Jurkat, Clone E6-1 (cell line): Measurements from ENCODE around the gene TP73.

Source experiments
- DNase-seq: peaks from one replicate; pipeline ENCODE4 v3.0.0-alpha.2; 2011; ENCODE audit warnings: low read depth, low spot score
- H3K4me3 ChIP-seq: 2 replicates; pipeline ENCODE4 v1.5.1; 2011; ENCODE audit warnings: mild to moderate bottlenecking, low read length, control low read depth, moderate library complexity

Gene TP73

GRCh38 chr1:3697104-3697503, 44.8 kb downstream of the TP73 start:
- DNase-seq = no peak
- H3K4me3 ChIP-seq = no peak overlapping the region

DNA sequence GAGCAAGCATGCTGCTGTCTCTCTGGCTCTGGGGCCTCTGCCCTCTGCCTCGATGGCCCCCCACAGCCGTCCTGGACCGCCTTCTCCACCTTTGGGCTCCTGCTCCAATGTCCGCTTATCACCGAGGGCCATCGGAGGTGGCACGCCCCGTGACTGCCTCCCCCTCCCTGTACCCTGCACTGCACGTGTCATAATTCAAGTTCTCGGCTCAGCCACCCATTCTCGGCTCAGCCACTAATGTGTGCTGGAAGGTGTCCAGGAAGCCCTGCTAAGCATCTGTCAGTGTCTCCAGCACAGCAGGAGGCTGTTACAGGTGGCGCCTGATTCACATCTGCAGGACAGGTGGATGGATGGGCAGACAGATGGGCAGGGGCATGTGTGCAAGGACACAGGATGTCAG, 45.5 kb downstream of the TP73 start:
- no peak overlapping the region for H3K4me3 ChIP-seq
- DNase-seq = no peak

- DNase-seq = no peak
These were observed 46.5 kb downstream of the TP73 start for GRCh38 chr1:3698660-3699408.

GRCh38 chr1:3699596-3699995, 47.3 kb downstream of the TP73 start:
- DNase-seq = no peak
- no peak overlapping the region for H3K4me3 ChIP-seq

More at GRCh38 chr1:3698660-3699408, 46.5 kb downstream of the TP73 start:
- no peak overlapping the region for H3K4me3 ChIP-seq

DNA sequence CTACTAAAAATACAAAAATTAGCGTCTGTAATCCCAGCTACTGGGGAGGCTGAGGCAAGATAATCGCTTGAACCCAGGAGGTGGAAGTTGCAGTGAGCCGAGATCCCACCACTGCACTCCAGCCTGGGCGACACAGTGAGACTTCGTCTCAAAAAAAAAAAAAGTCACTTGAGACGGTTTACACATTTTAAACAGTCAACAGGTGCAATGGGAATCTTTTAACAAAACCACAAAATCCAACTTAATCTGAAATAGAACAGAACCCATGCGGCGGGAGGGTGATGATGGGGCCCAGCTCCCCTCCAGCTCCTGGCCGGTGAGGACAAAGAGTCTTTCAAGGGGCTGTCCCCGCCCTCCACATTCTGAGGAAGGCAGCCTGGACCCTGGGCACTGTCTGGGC, 48.3 kb downstream of the TP73 start:
- no peak overlapping the region for H3K4me3 ChIP-seq
- no peak for DNase-seq

- no peak for DNase-seq
- H3K4me3 ChIP-seq = no peak overlapping the region
These were observed 50.2 kb downstream of the TP73 start for GRCh38 chr1:3702528-3702927.

- H3K4me3 ChIP-seq = no peak overlapping the region
- DNase-seq = no peak
These were observed 50.8 kb downstream of the TP73 start for GRCh38 chr1:3702990-3703728.

GRCh38 chr1:3703786-3704371, 51.6 kb downstream of the TP73 start:
- H3K4me3 ChIP-seq = no peak overlapping the region
- DNase-seq = no peak

GRCh38 chr1:3705341-3705950, 53.1 kb downstream of the TP73 start:
- no peak for DNase-seq
- H3K4me3 ChIP-seq = no peak overlapping the region

GRCh38 chr1:3706651-3707297, 54.5 kb downstream of the TP73 start:
- DNase-seq = no peak
- H3K4me3 ChIP-seq = no peak overlapping the region

- no peak for DNase-seq
- H3K4me3 ChIP-seq = no peak overlapping the region
These were observed 55.1 kb downstream of the TP73 start for GRCh38 chr1:3707298-3707938.

- DNase-seq = no peak
- H3K4me3 ChIP-seq = no peak overlapping the region
These were observed 55.6 kb downstream of the TP73 start for GRCh38 chr1:3707939-3708328.

GRCh38 chr1:3708791-3709190, 56.5 kb downstream of the TP73 start:
- no peak for DNase-seq
- H3K4me3 ChIP-seq = no peak overlapping the region

DNA sequence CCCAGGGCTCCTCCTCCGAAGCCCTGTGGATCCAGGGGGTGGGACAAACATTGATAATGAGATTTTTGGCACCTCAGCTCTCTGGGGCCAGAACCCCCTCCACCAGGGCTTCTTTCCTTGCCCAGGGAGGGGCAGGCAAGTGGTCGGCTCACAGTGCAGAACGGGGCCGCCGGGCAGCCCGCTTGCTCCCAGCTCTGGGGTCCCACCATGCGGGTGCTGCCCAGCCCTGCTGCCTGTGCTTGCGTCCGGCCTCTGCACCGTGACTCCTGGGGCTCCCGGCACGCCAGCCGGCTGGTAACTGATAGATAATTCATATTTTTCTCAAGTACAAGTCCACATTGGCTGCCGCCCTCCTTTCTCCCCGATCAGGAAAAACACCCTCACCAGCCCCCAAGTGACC, 57.9 kb downstream of the TP73 start:
- H3K4me3 ChIP-seq = no peak overlapping the region
- DNase-seq = no peak

DNA sequence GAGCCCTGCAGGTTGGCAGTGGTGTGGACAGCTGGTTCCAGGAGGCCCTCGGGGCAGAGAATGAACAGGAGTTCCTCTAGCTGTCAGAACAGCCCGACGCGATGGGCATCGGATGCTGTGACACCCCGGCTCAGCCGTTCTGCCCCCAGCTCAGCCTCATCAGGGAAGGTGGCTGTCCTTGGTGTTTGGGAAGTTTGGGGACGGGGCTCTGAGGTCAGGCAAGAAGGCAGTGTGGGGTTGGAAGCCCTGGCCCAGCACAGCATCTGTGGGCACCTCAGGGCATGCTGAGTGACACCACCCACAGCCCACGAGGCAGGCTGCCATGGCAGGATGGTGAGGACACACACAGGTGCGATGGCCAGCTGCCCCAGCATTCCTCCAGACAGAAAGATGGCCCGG, 59.1 kb downstream of the TP73 start:
- no peak for DNase-seq
- H3K4me3 ChIP-seq = no peak overlapping the region

DNA sequence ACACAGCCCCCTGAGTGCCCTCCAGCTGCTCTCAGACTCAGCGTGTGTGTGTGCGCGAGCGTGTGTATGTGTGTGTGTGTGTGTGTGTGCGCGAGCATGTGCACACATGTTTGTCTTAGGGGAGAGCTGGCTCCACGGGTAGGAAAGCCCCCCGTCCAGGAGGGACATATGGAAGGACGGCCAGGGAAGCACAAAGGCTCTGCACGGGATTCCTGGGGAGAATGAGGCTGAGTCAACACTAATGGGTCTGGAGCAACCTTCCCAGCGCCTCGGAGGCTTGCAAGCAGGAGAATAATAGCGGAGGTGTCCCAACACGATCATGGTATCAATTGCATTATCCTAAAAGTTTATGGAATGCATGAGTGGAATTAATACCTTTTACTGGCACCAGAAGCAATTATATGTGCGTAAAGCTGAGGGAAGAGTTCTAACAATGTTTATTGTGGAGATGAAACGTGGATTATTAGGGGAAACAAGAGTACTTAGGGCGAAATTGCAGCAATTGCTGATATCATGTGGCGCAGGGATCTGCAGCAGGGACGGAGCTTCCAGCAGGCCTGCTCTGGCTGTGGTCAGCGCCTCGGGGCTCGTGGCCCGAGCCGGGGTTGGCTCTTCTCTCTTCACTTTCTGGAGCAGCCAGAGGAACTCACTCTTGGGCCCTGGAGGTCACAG, 59.6 kb downstream of the TP73 start:
- no peak for DNase-seq
- no peak overlapping the region for H3K4me3 ChIP-seq

DNA sequence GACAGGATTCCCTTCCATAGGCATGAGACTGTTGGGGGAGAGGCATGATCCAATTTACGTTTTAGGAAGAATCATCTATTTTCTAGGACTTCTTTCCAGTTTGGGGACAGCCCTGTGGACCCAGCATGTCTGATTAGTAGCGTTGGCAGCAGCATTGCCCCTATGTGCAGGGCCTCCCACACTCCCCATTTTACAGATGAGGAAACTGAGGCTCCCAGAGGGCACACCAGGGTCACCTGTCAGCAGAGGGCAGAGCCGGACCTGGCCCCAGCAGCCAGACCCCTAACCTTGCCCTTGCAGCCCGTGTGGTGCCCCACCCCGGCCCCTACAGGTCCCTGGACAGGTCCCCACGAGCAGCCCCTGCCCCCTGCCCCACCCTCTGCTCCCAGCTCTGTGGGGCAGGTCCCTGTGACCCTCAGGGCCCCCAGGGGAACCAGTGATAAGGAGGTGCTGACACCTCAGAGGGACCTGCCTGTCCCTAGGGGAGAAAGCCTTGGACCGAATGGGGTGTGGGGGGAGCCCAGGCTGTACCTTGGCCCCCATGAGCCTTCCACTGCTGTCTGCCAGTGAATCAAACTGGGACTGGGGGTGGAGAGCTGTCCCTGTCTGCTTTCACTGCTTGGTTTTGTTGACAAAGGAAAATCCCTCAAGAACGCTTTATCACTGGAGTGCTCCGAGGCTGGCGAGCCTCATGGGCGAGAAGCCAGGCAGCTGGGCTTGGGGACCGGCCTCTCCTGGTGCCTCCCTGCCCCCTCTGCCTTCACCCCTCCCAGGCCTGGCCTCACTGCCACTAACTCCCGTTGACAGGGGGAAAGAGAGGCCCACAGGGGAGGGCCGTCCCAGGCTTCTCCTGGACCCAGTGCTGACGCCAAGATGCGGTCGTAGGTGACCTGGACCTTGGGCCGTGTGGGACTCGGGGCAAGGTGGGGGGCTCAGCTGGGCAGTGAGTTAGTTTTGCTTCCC, 60.5 kb downstream of the TP73 start:
- DNase-seq = no peak
- H3K4me3 ChIP-seq = no peak overlapping the region

DNA sequence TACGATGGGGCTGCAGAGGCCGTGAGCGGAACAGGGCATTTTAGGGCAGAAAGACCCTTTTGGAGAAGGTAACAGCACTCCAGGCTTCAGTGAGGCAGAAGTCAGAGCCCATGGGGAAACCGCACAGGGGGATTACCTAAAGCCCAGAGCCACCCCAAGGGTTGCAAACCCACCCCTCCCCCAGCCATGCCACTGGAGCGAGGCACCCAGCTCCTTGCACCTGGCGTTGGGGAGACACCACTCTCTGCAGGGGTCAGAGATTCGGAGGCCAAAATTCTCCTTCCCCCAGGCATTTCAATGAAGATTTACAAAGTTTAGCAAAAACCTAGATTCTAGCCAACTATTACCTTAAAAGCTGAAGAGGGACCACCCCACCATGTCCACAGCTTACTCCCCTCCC, 61.5 kb downstream of the TP73 start:
- H3K4me3 ChIP-seq = no peak overlapping the region
- DNase-seq = no peak
